ENCODE results near the gene AP5Z1. TPM values are rescaled to one million over a fixed set of nuclear protein-coding genes. Genes with fewer than 3 reads are reported as not detected.

Gene AP5Z1
- total RNA-seq, 2 experiments from 2014 or later = 32.8 to 35.0 TPM

GRCh38 chr7:4831723-4832495, 56.5 kb downstream of the AP5Z1 start:
- intact Hi-C loops (cut with micrococcal nuclease; ENCODE audit: unreplicated experiment) = no loop called here
- H3K36me3 ChIP-seq (ENCODE audit: insufficient read depth, low read length) = no peaks in the 10 kb centered on the region

GRCh38 chr7:4832711-4833110, 57.3 kb downstream of the AP5Z1 start:
- BruUV-seq (replicated peaks) = no TSS peak
- Histone ChIP-seq H3K4me3 (ENCODE audit: low read depth, low read length, poor library complexity, severe bottlenecking) (no peak overlapping the region), H3K4me2 (ENCODE audit: low read length) (no peak overlapping the region), H3K36me3 (ENCODE audit: insufficient read depth, low read length) (no peaks in the 10 kb centered on the region), H3K79me2 (ENCODE audit: insufficient read depth, low read depth, low read length) (no peaks in the 10 kb centered on the region), H2AFZ (ENCODE audit: low read length) (no peak overlapping the region), H4K20me1 (ENCODE audit: insufficient read depth, low read length) (no peaks in the 10 kb centered on the region), H3K9me3 (ENCODE audit: low read length) (no peaks in the 10 kb centered on the region), H3K4me1 (ENCODE audit: insufficient read depth, low read length, poor library complexity, severe bottlenecking) (no peaks in the 10 kb centered on the region), H3K9me2 (ENCODE audit: insufficient read depth, low read length) (no peaks in the 10 kb centered on the region), H3K27ac (ENCODE audit: low read depth, low read length, poor library complexity, severe bottlenecking) (no peak overlapping the region)
- no peak for TF ChIP-seq EZH2phosphoT487 (IDR thresholded peaks at IDR 0.05; ENCODE audit: borderline replicate concordance, low read depth, low read length)
- no peak for TF ChIP-seq CTCF (conservative IDR thresholded peaks at IDR 0.05; ENCODE audit: low read length)
- CTCF ChIA-PET (ENCODE audit: unreplicated experiment) = no interaction called here
- POLR2A ChIA-PET = no interaction called here
- intact Hi-C loops (cut with micrococcal nuclease; ENCODE audit: unreplicated experiment) = no loop called here
- no peak for DNase-seq (ENCODE audit: low spot score)

More at GRCh38 chr7:4831723-4832495, 56.5 kb downstream of the AP5Z1 start:
- Histone ChIP-seq H4K20me1 (ENCODE audit: insufficient read depth, low read length) (no peaks in the 10 kb centered on the region), H2AFZ (ENCODE audit: low read length) (no peak overlapping the region), H3K27ac (ENCODE audit: low read depth, low read length, poor library complexity, severe bottlenecking) (no peak overlapping the region), H3K9me3 (ENCODE audit: low read length) (no peaks in the 10 kb centered on the region), H3K4me3 (ENCODE audit: low read depth, low read length, poor library complexity, severe bottlenecking) (no peak overlapping the region), H3K9me2 (ENCODE audit: insufficient read depth, low read length) (no peaks in the 10 kb centered on the region), H3K4me1 (ENCODE audit: insufficient read depth, low read length, poor library complexity, severe bottlenecking) (no peaks in the 10 kb centered on the region), H3K4me2 (ENCODE audit: low read length) (no peak overlapping the region), H3K79me2 (ENCODE audit: insufficient read depth, low read depth, low read length) (no peaks in the 10 kb centered on the region)
- BruUV-seq (replicated peaks) = no TSS peak
- TF ChIP-seq CTCF (conservative IDR thresholded peaks at IDR 0.05; ENCODE audit: low read length) (no peak), EZH2phosphoT487 (IDR thresholded peaks at IDR 0.05; ENCODE audit: borderline replicate concordance, low read depth, low read length) (no peak)
- ChIA-PET POLR2A (interaction anchor here (0.6 kb wide), 1 partner anchor 332 kb away, joined by 3 read pairs; no protein-coding TSS in a partner anchor), CTCF (ENCODE audit: unreplicated experiment) (no interaction called here)
- DNase-seq (ENCODE audit: low spot score) = no peak

- ChIA-PET POLR2A (no interaction called here), CTCF (ENCODE audit: unreplicated experiment) (no interaction called here)
- no peaks in the 10 kb centered on the region for H3K79me2 ChIP-seq (ENCODE audit: insufficient read depth, low read depth, low read length)
- H2AFZ ChIP-seq (ENCODE audit: low read length) = no peak overlapping the region
- intact Hi-C loops (cut with micrococcal nuclease; ENCODE audit: unreplicated experiment) = no loop called here
- no peak overlapping the region for H3K27ac ChIP-seq (ENCODE audit: low read depth, low read length, poor library complexity, severe bottlenecking)
- H3K36me3 ChIP-seq (ENCODE audit: insufficient read depth, low read length) = no peaks in the 10 kb centered on the region
- DNase-seq (ENCODE audit: low spot score) = no peak
- no TSS peak for BruUV-seq (replicated peaks)
- H4K20me1 ChIP-seq (ENCODE audit: insufficient read depth, low read length) = no peaks in the 10 kb centered on the region
- TF ChIP-seq CTCF (conservative IDR thresholded peaks at IDR 0.05; ENCODE audit: low read length) (no peak), EZH2phosphoT487 (IDR thresholded peaks at IDR 0.05; ENCODE audit: borderline replicate concordance, low read depth, low read length) (no peak)
- H3K4me1 ChIP-seq (ENCODE audit: insufficient read depth, low read length, poor library complexity, severe bottlenecking) = no peaks in the 10 kb centered on the region
- no peak overlapping the region for H3K4me3 ChIP-seq (ENCODE audit: low read depth, low read length, poor library complexity, severe bottlenecking)
- no peaks in the 10 kb centered on the region for H3K9me2 ChIP-seq (ENCODE audit: insufficient read depth, low read length)
- no peaks in the 10 kb centered on the region for H3K9me3 ChIP-seq (ENCODE audit: low read length)
- H3K4me2 ChIP-seq (ENCODE audit: low read length) = no peak overlapping the region
These were observed 57.8 kb downstream of the AP5Z1 start for GRCh38 chr7:4833176-4833575.
